Activated CD4-positive, alpha-beta memory T cell treated with anti-CD3 and anti-CD28 coated beads, Interleukin-2, amount 10 ng/mL, durations not matched to agents 7 days and 5 days (primary cell): Measurements from ENCODE around the gene FERMT2. TPM values are rescaled to one million over a fixed set of nuclear protein-coding genes. Genes with fewer than 3 reads are reported as not detected.

ENCODE experiments used
- CTCF ChIA-PET: fragments of 350-600 bp; sonication (Branson Sonifier 250); formaldehyde crosslinking; loops from one replicate; lab custom pipeline; 2021; ENCODE audit warnings: antibody characterized with exemption, inconsistent platforms; lab: Charles Lee
- POLR2A ChIA-PET: fragments of 350-600 bp; sonication (Branson Sonifier 250); formaldehyde crosslinking; loops from one replicate; lab custom pipeline; 2021; ENCODE audit warnings: antibody characterized with exemption; lab: Charles Lee
- DNase-seq: peaks from one replicate; pipeline ENCODE4 v3.0.0-alpha.2; 2020
- H3K27ac Mint-ChIP-seq: one replicate; pipeline ENCODE4 v1.8.0; 2021; ENCODE audit warnings: mild to moderate bottlenecking, mixed read lengths
- H3K27me3 Mint-ChIP-seq: one replicate; pipeline ENCODE4 v1.8.0; 2021; ENCODE audit warnings: mixed read lengths
- H3K36me3 Mint-ChIP-seq: one replicate; pipeline ENCODE4 v1.8.0; 2021; ENCODE audit warnings: low read depth, mixed read lengths
- H3K4me1 Mint-ChIP-seq: one replicate; pipeline ENCODE4 v1.8.0; 2021; ENCODE audit warnings: mixed read lengths
- H3K4me3 Mint-ChIP-seq: one replicate; pipeline ENCODE4 v1.8.0; 2021; ENCODE audit warnings: mild to moderate bottlenecking, mixed read lengths
- H3K9me3 Mint-ChIP-seq: one replicate; pipeline ENCODE4 v1.8.0; 2021; ENCODE audit warnings: mixed read lengths
- total RNA-seq, 2 experiments: library from RNA; stranded (reverse); gene quantifications; one replicate each; pipeline ENCODE4 v1.2.3, GENCODE V29; 2021

Gene FERMT2
- total RNA-seq, 2 experiments from 2014 or later = 1.8 to 2.8 TPM

GRCh38 chr14:52844262-52845060 is 106.4 kb downstream of the FERMT2 start:
- no peaks in the 10 kb centered on the region for H3K36me3 Mint-ChIP-seq
- H3K4me3 Mint-ChIP-seq = no peak overlapping the region
- ChIA-PET CTCF (no interaction called here), POLR2A (interaction anchor here (0.6 kb wide), 1 partner anchor 380 kb away, joined by 3 read pairs; no protein-coding TSS in a partner anchor)
- H3K27me3 Mint-ChIP-seq = no peaks in the 10 kb centered on the region
- no peaks in the 10 kb centered on the region for H3K4me1 Mint-ChIP-seq
- H3K27ac Mint-ChIP-seq = no peak overlapping the region
- DNase-seq = no peak
- no peaks in the 10 kb centered on the region for H3K9me3 Mint-ChIP-seq

GRCh38 chr14:52840877-52841276 is 110.0 kb downstream of the FERMT2 start:
- Mint-ChIP-seq H3K36me3 (no peaks in the 10 kb centered on the region), H3K27me3 (no peaks in the 10 kb centered on the region), H3K27ac (no peak overlapping the region), H3K9me3 (no peaks in the 10 kb centered on the region), H3K4me3 (no peak overlapping the region), H3K4me1 (no peaks in the 10 kb centered on the region)
- ChIA-PET CTCF (no interaction called here), POLR2A (no interaction called here)
- DNase-seq = no peak

- DNase-seq = no peak
- Mint-ChIP-seq H3K27ac (no peak overlapping the region), H3K36me3 (no peaks in the 10 kb centered on the region), H3K27me3 (no peaks in the 10 kb centered on the region), H3K9me3 (no peaks in the 10 kb centered on the region), H3K4me1 (no peaks in the 10 kb centered on the region), H3K4me3 (no peak overlapping the region)
- ChIA-PET POLR2A (no interaction called here), CTCF (interaction anchor here (0.5 kb wide), 1 partner anchor 185 kb away, joined by 3 read pairs; no protein-coding TSS in a partner anchor)
Measured at GRCh38 chr14:52837451-52837850, 113.4 kb downstream of the FERMT2 start.

- no peaks in the 10 kb centered on the region for H3K27me3 Mint-ChIP-seq
- no peak for DNase-seq
- H3K4me1 Mint-ChIP-seq = no peaks in the 10 kb centered on the region
- H3K27ac Mint-ChIP-seq = no peak overlapping the region
- no peaks in the 10 kb centered on the region for H3K36me3 Mint-ChIP-seq
- H3K9me3 Mint-ChIP-seq = no peaks in the 10 kb centered on the region
- CTCF ChIA-PET = no interaction called here
- H3K4me3 Mint-ChIP-seq = no peak overlapping the region
- POLR2A ChIA-PET = no interaction called here
Measured at GRCh38 chr14:52836063-52836462, 114.8 kb downstream of the FERMT2 start.

GRCh38 chr14:52835122-52835903 is 115.5 kb downstream of the FERMT2 start:
- DNase-seq = no peak
- no peak overlapping the region for H3K27ac Mint-ChIP-seq
- no peaks in the 10 kb centered on the region for H3K36me3 Mint-ChIP-seq
- CTCF ChIA-PET = no interaction called here
- H3K9me3 Mint-ChIP-seq = no peaks in the 10 kb centered on the region
- H3K4me3 Mint-ChIP-seq = no peak overlapping the region
- POLR2A ChIA-PET = no interaction called here
- no peaks in the 10 kb centered on the region for H3K27me3 Mint-ChIP-seq
- H3K4me1 Mint-ChIP-seq = no peaks in the 10 kb centered on the region

GRCh38 chr14:52834440-52834842 is 116.4 kb downstream of the FERMT2 start:
- ChIA-PET POLR2A (no interaction called here), CTCF (no interaction called here)
- Mint-ChIP-seq H3K4me1 (no peaks in the 10 kb centered on the region), H3K27ac (no peak overlapping the region), H3K36me3 (no peaks in the 10 kb centered on the region), H3K9me3 (no peaks in the 10 kb centered on the region), H3K27me3 (no peaks in the 10 kb centered on the region), H3K4me3 (no peak overlapping the region)
- DNase-seq = no peak

GRCh38 chr14:52833891-52834290 is 117.0 kb downstream of the FERMT2 start:
- no peaks in the 10 kb centered on the region for H3K9me3 Mint-ChIP-seq
- no peak for DNase-seq
- H3K36me3 Mint-ChIP-seq = no peaks in the 10 kb centered on the region
- H3K27me3 Mint-ChIP-seq = no peaks in the 10 kb centered on the region
- no peaks in the 10 kb centered on the region for H3K4me1 Mint-ChIP-seq
- no peak overlapping the region for H3K4me3 Mint-ChIP-seq
- H3K27ac Mint-ChIP-seq = no peak overlapping the region
- POLR2A ChIA-PET = no interaction called here
- CTCF ChIA-PET = no interaction called here

- Mint-ChIP-seq H3K27ac (no peak overlapping the region), H3K4me1 (peaks cover 3% of the 10 kb centered on the region), H3K27me3 (peaks cover 3% of the 10 kb centered on the region), H3K4me3 (no peak overlapping the region), H3K36me3 (no peaks in the 10 kb centered on the region), H3K9me3 (no peaks in the 10 kb centered on the region)
- no peak for DNase-seq
- POLR2A ChIA-PET = no interaction called here
- CTCF ChIA-PET = interaction anchor here (1.0 to 1.1 kb wide), 2 partner anchors 131 to 226 kb away, joined by 3 read pairs; no protein-coding TSS in a partner anchor
Measured at GRCh38 chr14:52829527-52830185, 121.2 kb downstream of the FERMT2 start.

- ChIA-PET POLR2A (interaction anchor here (0.7 kb wide), 1 partner anchor 17 kb away, joined by 4 read pairs; no protein-coding TSS in a partner anchor), CTCF (interaction anchor here (0.6 to 0.7 kb wide), 2 partner anchors 73 to 508 kb away, joined by 3 to 4 read pairs; no protein-coding TSS in a partner anchor)
- Mint-ChIP-seq H3K27me3 (peaks cover 9% of the 10 kb centered on the region), H3K36me3 (no peaks in the 10 kb centered on the region), H3K4me1 (peaks cover 6% of the 10 kb centered on the region), H3K9me3 (no peaks in the 10 kb centered on the region), H3K27ac (no peak overlapping the region), H3K4me3 (no peak overlapping the region)
- no peak for DNase-seq
Measured at GRCh38 chr14:52827426-52827825, 123.4 kb downstream of the FERMT2 start.

- Mint-ChIP-seq H3K4me1 (peaks cover 6% of the 10 kb centered on the region), H3K9me3 (no peaks in the 10 kb centered on the region), H3K4me3 (no peak overlapping the region), H3K27me3 (peaks cover 11% of the 10 kb centered on the region), H3K27ac (no peak overlapping the region), H3K36me3 (no peaks in the 10 kb centered on the region)
- no peak for DNase-seq
- POLR2A ChIA-PET = no interaction called here
- CTCF ChIA-PET = interaction anchor here (0.7 to 2.7 kb wide), 9 partner anchors 9 to 805 kb away, joined by 3 to 37 read pairs (median 5); no protein-coding TSS in a partner anchor
Measured at GRCh38 chr14:52825085-52825484, 125.8 kb downstream of the FERMT2 start.

- Mint-ChIP-seq H3K27me3 (peaks cover 11% of the 10 kb centered on the region), H3K4me1 (peaks cover 6% of the 10 kb centered on the region), H3K4me3 (no peak overlapping the region), H3K36me3 (no peaks in the 10 kb centered on the region), H3K27ac (no peak overlapping the region), H3K9me3 (no peaks in the 10 kb centered on the region)
- CTCF ChIA-PET = interaction anchor here (0.8 to 2.7 kb wide), 7 partner anchors 9 to 483 kb away, joined by 3 to 37 read pairs (median 7); no protein-coding TSS in a partner anchor
- POLR2A ChIA-PET = no interaction called here
- DNase-seq = no peak
Measured at GRCh38 chr14:52824462-52824861, 126.4 kb downstream of the FERMT2 start.

- POLR2A ChIA-PET = no interaction called here
- Mint-ChIP-seq H3K4me1 (peaks cover 6% of the 10 kb centered on the region), H3K36me3 (no peaks in the 10 kb centered on the region), H3K9me3 (no peaks in the 10 kb centered on the region), H3K27me3 (peaks cover 13% of the 10 kb centered on the region), H3K27ac (no peak overlapping the region), H3K4me3 (no peak overlapping the region)
- CTCF ChIA-PET = interaction anchor here (1.0 to 1.9 kb wide), 5 partner anchors 139 to 485 kb away, joined by 3 to 8 read pairs (median 4); no protein-coding TSS in a partner anchor
- no peak for DNase-seq
Measured at GRCh38 chr14:52821805-52822250, 129.0 kb downstream of the FERMT2 start.
